Measurements from ENCODE around the gene GPHB5. TPM values are rescaled to one million over a fixed set of nuclear protein-coding genes. Genes with fewer than 3 reads are reported as not detected.

The GPHB5 gene
- total and polyA plus RNA-seq, 9 of the 15 experiments (the other 6 are each of a cell fraction or from before 2014, with no cell fraction given), result not detected

DNA sequence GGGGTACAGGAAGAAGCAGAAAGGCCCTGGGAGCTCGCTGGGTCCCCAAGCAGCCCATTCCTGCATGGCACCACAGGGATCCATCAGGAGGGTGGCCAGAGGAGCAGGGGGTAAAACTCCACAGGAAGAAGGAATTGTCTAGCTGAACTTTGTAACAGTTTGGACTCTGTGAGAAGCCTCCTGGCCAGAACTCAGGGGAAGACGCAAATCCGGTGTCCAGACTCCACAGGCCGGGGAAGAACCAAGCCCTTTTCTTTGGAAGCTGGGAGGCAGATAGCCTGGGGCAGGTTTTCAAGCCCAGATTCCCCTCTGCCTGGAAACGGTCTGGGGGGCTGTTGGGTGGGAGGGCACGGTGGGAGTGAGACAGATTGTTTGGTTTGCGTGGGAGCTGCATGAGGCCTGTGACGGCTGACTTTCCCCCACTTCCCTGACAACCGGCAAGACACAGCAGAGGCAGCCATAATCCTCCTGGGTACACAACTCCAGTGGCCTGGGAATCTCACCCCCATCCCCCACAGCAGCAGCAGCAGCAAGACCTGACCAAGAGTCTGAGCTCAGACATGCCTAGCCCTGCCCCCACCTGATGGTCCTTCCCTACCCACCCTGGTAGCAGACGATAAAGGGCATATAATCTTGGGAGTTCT is 16.7 kb downstream of the GPHB5 start:
- DNase-seq (ENCODE audit: extremely low read depth in 1 of 4, low spot score in 3 of 4) (no peak), ATAC-seq (no peak), FAIRE-seq (no peak)
- Histone ChIP-seq H2AFZ (ENCODE audit: low read depth, low read length) (no peak overlapping the region), H3K4me2 (ENCODE audit: insufficient read depth, low read length) (no peak overlapping the region), H3K27ac (ENCODE audit: extremely low read depth, low read depth, low read length) (no peak overlapping the region), H3K9ac (ENCODE audit: insufficient read depth in 1 of 2, low read depth in 2 of 2, low read length in 2 of 2) (no peak overlapping the region), H4K20me1 (replicated peaks; ENCODE audit: control insufficient read depth, insufficient read depth, low read length) (no peaks in the 10 kb centered on the region), H3K4me3 (no peak overlapping the region), H3K9me3 (replicated peaks; ENCODE audit: control insufficient read depth, insufficient read depth, low read depth, low read length) (no peaks in the 10 kb centered on the region), H3K9me1 (ENCODE audit: control insufficient read depth, insufficient read depth, low read length) (no peaks in the 10 kb centered on the region), H3K36me3 (ENCODE audit: control insufficient read depth, insufficient read depth, low read length) (no peaks in the 10 kb centered on the region), H3K4me1 (replicated peaks in 1 of 2; ENCODE audit: control insufficient read depth in 2 of 2, insufficient read depth in 2 of 2, low read length in 2 of 2) (no peaks in the 10 kb centered on the region), H3K27me3 (ENCODE audit: control insufficient read depth in 2 of 2, insufficient read depth in 2 of 2, low read length in 2 of 2) (no peaks in the 10 kb centered on the region), H3K79me2 (ENCODE audit: control insufficient read depth, insufficient read depth, low read length) (no peaks in the 10 kb centered on the region)
- intact Hi-C loops (cut with micrococcal nuclease), result no loop called here
- BruUV-seq (replicated peaks), result no TSS peak
- CTCF ChIA-PET (ENCODE audit: low intra/inter-chr PET ratio), result no interaction called here
- POLR2A ChIA-PET, result no interaction called here
- in situ Hi-C loops (cut with MboI), result no loop called here
- 0% methylated on average over 4 of the region's 10 CpGs for WGBS (ENCODE audit: insufficient coverage, low coverage, missing lambda C conversion rate)
- TF ChIP-seq NR2F6 (CRISPR knock-in tag; IDR thresholded peaks at IDR 0.05) (no peak), ZNF184 (CRISPR knock-in tag; IDR thresholded peaks at IDR 0.05) (no peak), HMBOX1 (IDR thresholded peaks at IDR 0.05) (no peak), BRCA1 (IDR thresholded peaks at IDR 0.05) (no peak), BRCA1 (CRISPR knock-in tag; IDR thresholded peaks at IDR 0.05) (no peak), NR2C1 (IDR thresholded peaks at IDR 0.05) (no peak), NR2C1 (tag; IDR thresholded peaks at IDR 0.05) (no peak), ZNF140 (CRISPR knock-in tag; IDR thresholded peaks at IDR 0.05) (no peak), CCNT2 (IDR thresholded peaks at IDR 0.05; ENCODE audit: borderline replicate concordance, extremely low read depth, insufficient read length, low read depth, low read length) (no peak), MAFK (IDR thresholded peaks at IDR 0.05; ENCODE audit: low read length) (no peak), JUN (IDR thresholded peaks at IDR 0.05; ENCODE audit: borderline replicate concordance, low read depth, low read length) (no peak), JUN (CRISPR knock-in tag; IDR thresholded peaks at IDR 0.05; ENCODE audit: borderline replicate concordance) (no peak), SMARCB1 (IDR thresholded peaks at IDR 0.05; ENCODE audit: insufficient read length, low read depth) (no peak), NCOA4 (IDR thresholded peaks at IDR 0.05; ENCODE audit: partially characterized antibody) (no peak), ZNF24 (IDR thresholded peaks at IDR 0.05) (no peak), ZBTB26 (CRISPR knock-in tag; IDR thresholded peaks at IDR 0.05) (no peak), MLX (CRISPR knock-in tag; conservative IDR thresholded peaks at IDR 0.05) (no peak), ZNF717 (CRISPR knock-in tag; IDR thresholded peaks at IDR 0.05) (no peak)
- TF ChIP-seq, protein P1, sequence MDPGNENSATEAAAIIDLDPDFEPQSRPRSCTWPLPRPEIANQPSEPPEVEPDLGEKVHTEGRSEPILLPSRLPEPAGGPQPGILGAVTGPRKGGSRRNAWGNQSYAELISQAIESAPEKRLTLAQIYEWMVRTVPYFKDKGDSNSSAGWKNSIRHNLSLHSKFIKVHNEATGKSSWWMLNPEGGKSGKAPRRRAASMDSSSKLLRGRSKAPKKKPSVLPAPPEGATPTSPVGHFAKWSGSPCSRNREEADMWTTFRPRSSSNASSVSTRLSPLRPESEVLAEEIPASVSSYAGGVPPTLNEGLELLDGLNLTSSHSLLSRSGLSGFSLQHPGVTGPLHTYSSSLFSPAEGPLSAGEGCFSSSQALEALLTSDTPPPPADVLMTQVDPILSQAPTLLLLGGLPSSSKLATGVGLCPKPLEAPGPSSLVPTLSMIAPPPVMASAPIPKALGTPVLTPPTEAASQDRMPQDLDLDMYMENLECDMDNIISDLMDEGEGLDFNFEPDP (CRISPR knock-in tag; IDR thresholded peaks at IDR 0.05), result no peak

Measured in K562 (cell line).